ENCODE results near the gene CUEDC1. TPM values are rescaled to one million over a fixed set of nuclear protein-coding genes. Genes with fewer than 3 reads are reported as not detected.
A peak's percentile ranks its signal among the peaks of the same experiment; 100 is the strongest.

Gene CUEDC1
- polyA plus RNA-seq, 2 of the 4 experiments (the other 2 are of a cell fraction) = 44.3 to 90.6 TPM

DNA sequence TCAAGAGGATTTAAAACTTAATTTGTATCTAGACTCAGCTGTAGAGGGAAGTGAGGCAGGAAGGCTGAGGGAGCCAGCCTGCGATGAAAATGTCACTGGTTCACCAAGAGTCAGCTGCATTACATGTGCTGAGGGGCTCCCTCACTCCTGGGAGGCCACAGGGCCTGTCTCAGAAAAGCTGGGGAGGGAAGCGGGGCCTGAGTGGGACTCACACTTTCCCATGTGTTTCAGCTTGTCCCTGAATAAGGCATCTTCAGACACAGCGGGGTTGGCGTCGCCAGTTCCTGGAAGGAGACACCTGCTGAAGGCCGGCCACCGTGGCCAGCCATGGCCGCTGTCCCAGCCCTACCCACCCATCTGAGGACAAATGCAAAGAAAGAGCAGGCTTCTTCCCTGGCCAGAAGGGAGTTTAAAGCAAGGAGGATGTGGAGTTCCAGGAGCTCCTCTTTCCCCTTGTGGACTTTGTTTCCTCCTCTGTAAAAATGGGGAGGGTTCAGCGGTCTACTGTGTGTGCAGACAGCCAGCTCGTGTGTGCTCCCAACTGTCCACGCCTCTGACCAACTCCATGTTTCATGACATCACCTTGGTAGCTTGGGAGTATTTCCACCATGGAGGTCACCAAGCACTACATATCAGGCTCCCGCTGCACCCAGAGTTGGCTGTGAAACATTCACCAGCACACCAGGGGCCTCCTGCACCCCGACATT lies 86.1 kb downstream of the CUEDC1 start:
- peaks cover 73% of the 10 kb centered on the region for H3K4me1 ChIP-seq
- no peak overlapping the region for H3K4me3 ChIP-seq
- TF ChIP-seq FOXS1 (CRISPR knock-in tag; IDR thresholded peaks at IDR 0.05) = no peak
- TF ChIP-seq, protein P1, sequence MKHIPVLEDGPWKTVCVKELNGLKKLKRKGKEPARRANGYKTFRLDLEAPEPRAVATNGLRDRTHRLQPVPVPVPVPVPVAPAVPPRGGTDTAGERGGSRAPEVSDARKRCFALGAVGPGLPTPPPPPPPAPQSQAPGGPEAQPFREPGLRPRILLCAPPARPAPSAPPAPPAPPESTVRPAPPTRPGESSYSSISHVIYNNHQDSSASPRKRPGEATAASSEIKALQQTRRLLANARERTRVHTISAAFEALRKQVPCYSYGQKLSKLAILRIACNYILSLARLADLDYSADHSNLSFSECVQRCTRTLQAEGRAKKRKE (CRISPR knock-in tag; IDR thresholded peaks at IDR 0.05; ENCODE audit: low read depth) = peak; percentile 49; the same call in 1 of the 2 replicates
- FAIRE-seq (no peak), ATAC-seq (peak in 1 of 2 experiments; percentile 1; a peak in 2 of 6 replicates), DNase-seq (ENCODE audit: low read depth in 1 of 2, low spot score in 1 of 2) (no peak)
- ChIA-PET POLR2A (interaction anchor here (0.5 to 2.8 kb wide), 13 partner anchors 8 to 128 kb away, joined by 3 to 15 read pairs (median 7); partner anchors contain the start of genes CUEDC1, MRPS23 and VEZF1), CTCF (interaction anchor here (0.7 to 48.7 kb wide), 14 partner anchors 5 to 243 kb away, joined by 3 to 1377 read pairs (median 12); partner anchors contain the start of genes CUEDC1, MRPS23, SRSF1 and VEZF1)
- H3K4me2 ChIP-seq = peak overlapping the region; percentile 66
- 94% methylated on average over 13 of the region's 13 CpGs for WGBS (ENCODE audit: missing lambda C conversion rate)
- H3K9me3 ChIP-seq = no peaks in the 10 kb centered on the region
- H3K27ac ChIP-seq = peak overlapping the region; percentile 92 to 95

DNA sequence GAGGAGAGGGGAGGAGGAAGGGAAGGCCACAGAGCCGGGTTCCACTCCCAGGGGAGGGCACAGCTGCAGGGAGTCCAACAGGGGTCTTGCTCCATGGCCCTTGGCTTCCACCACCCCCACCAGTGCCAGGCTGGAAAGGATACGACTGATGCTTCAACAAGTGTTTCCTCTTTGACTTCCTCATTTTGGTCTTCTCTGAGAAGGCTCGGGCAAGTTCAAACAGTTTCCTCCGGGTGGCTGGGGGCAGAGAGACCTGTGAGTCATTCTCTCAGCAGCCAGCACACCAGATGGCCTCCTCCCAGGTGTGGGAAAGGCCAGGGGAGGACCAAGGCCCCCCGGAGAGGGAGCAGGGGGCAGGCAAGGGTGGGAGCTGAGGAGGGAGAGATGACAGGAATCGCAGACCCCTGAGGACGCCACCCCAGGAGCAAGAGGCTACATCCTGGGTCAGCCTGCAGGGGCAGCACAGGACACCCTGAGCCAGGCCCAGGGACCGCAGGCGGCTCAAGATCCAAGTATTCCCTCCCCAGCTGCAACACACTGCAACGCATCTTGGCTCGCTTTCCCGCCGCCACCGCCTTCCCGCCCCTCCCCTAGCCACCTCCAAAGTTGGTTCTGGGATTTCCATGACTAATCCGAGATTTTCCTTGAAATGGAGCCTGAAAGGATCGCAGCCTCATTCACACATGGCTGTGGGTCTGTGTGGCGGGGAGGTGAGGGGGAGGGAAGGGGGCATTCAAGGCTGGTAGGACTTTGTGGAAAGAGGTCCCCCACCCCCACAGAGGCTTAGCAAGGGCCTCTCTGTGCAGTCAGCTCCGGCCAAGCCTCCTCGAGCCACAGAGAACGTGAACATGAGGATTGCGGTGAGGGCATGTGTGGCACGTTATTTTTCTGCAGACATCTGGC lies 87.0 kb downstream of the CUEDC1 start:
- DNase-seq (ENCODE audit: low read depth in 1 of 2, low spot score in 1 of 2) = peak; percentile 92 to 97
- Histone ChIP-seq H3K4me1 (peaks cover 69% of the 10 kb centered on the region), H3K9me3 (no peaks in the 10 kb centered on the region)
- TF ChIP-seq TP53 (CRISPR knock-in tag; IDR thresholded peaks at IDR 0.05) (no peak), ZNF302 (CRISPR knock-in tag; IDR thresholded peaks at IDR 0.05) (0 out of 2 replicates have a peak, but pooled peaks have one; percentile 37), CBX8 (IDR thresholded peaks at IDR 0.05) (no peak), TFCP2L1 (CRISPR knock-in tag; IDR thresholded peaks at IDR 0.05) (no peak), CBX2 (IDR thresholded peaks at IDR 0.05; ENCODE audit: borderline replicate concordance, low read depth) (no peak), EP300 (IDR thresholded peaks at IDR 0.05) (peak; percentile 44 to 91; a peak in 4 of 5 replicates), NR3C1 (IDR thresholded peaks at IDR 0.05) (no peak), EHF (CRISPR knock-in tag; IDR thresholded peaks at IDR 0.05) (no peak), HOXB13 (CRISPR knock-in tag; IDR thresholded peaks at IDR 0.05; ENCODE audit: low read depth) (0 out of 2 replicates have a peak, but pooled peaks have one; percentile 36), PHF8 (IDR thresholded peaks at IDR 0.05; ENCODE audit: borderline replicate concordance, low read depth) (no peak), NPAS2 (CRISPR knock-in tag; IDR thresholded peaks at IDR 0.05; ENCODE audit: borderline replicate concordance) (no peak), FOSL2 (IDR thresholded peaks at IDR 0.05) (peak; percentile 80), FOSL2 (CRISPR knock-in tag; IDR thresholded peaks at IDR 0.05) (peak; percentile 92), MYC (IDR thresholded peaks at IDR 0.05; ENCODE audit: borderline replicate concordance, low read length) (0 out of 2 replicates have a peak, but pooled peaks have one; percentile 29), KDM5A (IDR thresholded peaks at IDR 0.05) (no peak), JUN (IDR thresholded peaks at IDR 0.05) (peak; percentile 94 to 96), JUNB (IDR thresholded peaks at IDR 0.05) (peak; percentile 89), HOXB5 (CRISPR knock-in tag; IDR thresholded peaks at IDR 0.05) (0 out of 2 replicates have a peak, but pooled peaks have one; percentile 22)
- TF ChIP-seq, protein P2, sequence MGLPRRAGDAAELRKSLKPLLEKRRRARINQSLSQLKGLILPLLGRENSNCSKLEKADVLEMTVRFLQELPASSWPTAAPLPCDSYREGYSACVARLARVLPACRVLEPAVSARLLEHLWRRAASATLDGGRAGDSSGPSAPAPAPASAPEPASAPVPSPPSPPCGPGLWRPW (IDR thresholded peaks at IDR 0.05) = no peak
- TF ChIP-seq, protein P3, sequence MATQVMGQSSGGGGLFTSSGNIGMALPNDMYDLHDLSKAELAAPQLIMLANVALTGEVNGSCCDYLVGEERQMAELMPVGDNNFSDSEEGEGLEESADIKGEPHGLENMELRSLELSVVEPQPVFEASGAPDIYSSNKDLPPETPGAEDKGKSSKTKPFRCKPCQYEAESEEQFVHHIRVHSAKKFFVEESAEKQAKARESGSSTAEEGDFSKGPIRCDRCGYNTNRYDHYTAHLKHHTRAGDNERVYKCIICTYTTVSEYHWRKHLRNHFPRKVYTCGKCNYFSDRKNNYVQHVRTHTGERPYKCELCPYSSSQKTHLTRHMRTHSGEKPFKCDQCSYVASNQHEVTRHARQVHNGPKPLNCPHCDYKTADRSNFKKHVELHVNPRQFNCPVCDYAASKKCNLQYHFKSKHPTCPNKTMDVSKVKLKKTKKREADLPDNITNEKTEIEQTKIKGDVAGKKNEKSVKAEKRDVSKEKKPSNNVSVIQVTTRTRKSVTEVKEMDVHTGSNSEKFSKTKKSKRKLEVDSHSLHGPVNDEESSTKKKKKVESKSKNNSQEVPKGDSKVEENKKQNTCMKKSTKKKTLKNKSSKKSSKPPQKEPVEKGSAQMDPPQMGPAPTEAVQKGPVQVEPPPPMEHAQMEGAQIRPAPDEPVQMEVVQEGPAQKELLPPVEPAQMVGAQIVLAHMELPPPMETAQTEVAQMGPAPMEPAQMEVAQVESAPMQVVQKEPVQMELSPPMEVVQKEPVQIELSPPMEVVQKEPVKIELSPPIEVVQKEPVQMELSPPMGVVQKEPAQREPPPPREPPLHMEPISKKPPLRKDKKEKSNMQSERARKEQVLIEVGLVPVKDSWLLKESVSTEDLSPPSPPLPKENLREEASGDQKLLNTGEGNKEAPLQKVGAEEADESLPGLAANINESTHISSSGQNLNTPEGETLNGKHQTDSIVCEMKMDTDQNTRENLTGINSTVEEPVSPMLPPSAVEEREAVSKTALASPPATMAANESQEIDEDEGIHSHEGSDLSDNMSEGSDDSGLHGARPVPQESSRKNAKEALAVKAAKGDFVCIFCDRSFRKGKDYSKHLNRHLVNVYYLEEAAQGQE (IDR thresholded peaks at IDR 0.05) = no peak
- TF ChIP-seq, protein P1 (CRISPR knock-in tag; IDR thresholded peaks at IDR 0.05; ENCODE audit: low read depth) = peak; percentile 35; the same call in 1 of the 2 replicates
- TF ChIP-seq, protein P4, sequence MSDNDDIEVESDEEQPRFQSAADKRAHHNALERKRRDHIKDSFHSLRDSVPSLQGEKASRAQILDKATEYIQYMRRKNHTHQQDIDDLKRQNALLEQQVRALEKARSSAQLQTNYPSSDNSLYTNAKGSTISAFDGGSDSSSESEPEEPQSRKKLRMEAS (IDR thresholded peaks at IDR 0.05) = peak; percentile 81
- TF ChIP-seq, protein P5, sequence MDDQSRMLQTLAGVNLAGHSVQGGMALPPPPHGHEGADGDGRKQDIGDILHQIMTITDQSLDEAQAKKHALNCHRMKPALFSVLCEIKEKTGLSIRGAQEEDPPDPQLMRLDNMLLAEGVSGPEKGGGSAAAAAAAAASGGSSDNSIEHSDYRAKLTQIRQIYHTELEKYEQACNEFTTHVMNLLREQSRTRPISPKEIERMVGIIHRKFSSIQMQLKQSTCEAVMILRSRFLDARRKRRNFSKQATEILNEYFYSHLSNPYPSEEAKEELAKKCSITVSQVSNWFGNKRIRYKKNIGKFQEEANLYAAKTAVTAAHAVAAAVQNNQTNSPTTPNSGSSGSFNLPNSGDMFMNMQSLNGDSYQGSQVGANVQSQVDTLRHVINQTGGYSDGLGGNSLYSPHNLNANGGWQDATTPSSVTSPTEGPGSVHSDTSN (IDR thresholded peaks at IDR 0.05) = peak; percentile 68
- TF ChIP-seq, protein P6, sequence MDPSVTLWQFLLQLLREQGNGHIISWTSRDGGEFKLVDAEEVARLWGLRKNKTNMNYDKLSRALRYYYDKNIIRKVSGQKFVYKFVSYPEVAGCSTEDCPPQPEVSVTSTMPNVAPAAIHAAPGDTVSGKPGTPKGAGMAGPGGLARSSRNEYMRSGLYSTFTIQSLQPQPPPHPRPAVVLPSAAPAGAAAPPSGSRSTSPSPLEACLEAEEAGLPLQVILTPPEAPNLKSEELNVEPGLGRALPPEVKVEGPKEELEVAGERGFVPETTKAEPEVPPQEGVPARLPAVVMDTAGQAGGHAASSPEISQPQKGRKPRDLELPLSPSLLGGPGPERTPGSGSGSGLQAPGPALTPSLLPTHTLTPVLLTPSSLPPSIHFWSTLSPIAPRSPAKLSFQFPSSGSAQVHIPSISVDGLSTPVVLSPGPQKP (IDR thresholded peaks at IDR 0.05; ENCODE audit: low read depth, low read length) = no peak

More for the DNA sequence above, 87.0 kb downstream of the CUEDC1 start:
- H3K4me2 ChIP-seq = peak overlapping the region; percentile 66
- CTCF ChIA-PET = interaction anchor here (0.7 to 48.7 kb wide), 17 partner anchors 6 to 244 kb away, joined by 3 to 1377 read pairs (median 8); partner anchors contain the start of genes CUEDC1, MRPS23, SRSF1 and VEZF1
- FAIRE-seq = peak; percentile 98
- H3K4me3 ChIP-seq = no peak overlapping the region
- H3K27ac ChIP-seq = peak overlapping the region; percentile 92 to 95
- POLR2A ChIA-PET = interaction anchor here (0.5 to 2.8 kb wide), 8 partner anchors 10 to 139 kb away, joined by 3 to 15 read pairs (median 4); partner anchors contain the start of genes CUEDC1, MRPS23 and SRSF1
- 20% methylated on average over 23 of the region's 23 CpGs for WGBS (ENCODE audit: missing lambda C conversion rate)
- ATAC-seq = peak; percentile 84 to 91
